Mesodermal cell (in vitro differentiated cells): Measurements from ENCODE around the gene GRAMD1B.
A peak's percentile ranks its signal among the peaks of the same experiment; 100 is the strongest.

Source experiments
- H3K27ac ChIP-seq: 2 replicates; pipeline ENCODE4 v1.7.0; 2013; ENCODE audit warnings: mild to moderate bottlenecking, low read depth, low read length, moderate library complexity; ENCODE audit not compliant: severe bottlenecking
- H3K36me3 ChIP-seq: 2 replicates; pipeline ENCODE4 v1.7.1; 2013; ENCODE audit warnings: mild to moderate bottlenecking, low read length, moderate library complexity; ENCODE audit not compliant: control insufficient read depth, insufficient read depth
- H3K4me1 ChIP-seq: one replicate; pipeline ENCODE4 v1.7.1; 2013; ENCODE audit warnings: mild to moderate bottlenecking, low read length; ENCODE audit not compliant: insufficient read depth, control insufficient read depth, poor library complexity, severe bottlenecking
- H3K4me3 ChIP-seq: 2 replicates; pipeline ENCODE4 v1.7.0; 2013; ENCODE audit warnings: low read length, control low read depth, mild to moderate bottlenecking; ENCODE audit not compliant: insufficient read depth, poor library complexity, severe bottlenecking; ENCODE audit errors: extremely low read depth
- H3K9me3 ChIP-seq: 2 replicates; pipeline ENCODE4 v1.7.1; 2013; ENCODE audit warnings: mild to moderate bottlenecking, low read length, moderate library complexity; ENCODE audit not compliant: control insufficient read depth
- WGBS, 2 experiments: methylation state at CpG; one replicate each; pipeline ENCODE4 v1.1.5; 2013; ENCODE audit warnings: missing lambda C conversion rate in 2 of 2; ENCODE audit not compliant: insufficient coverage in 2 of 2; 5-methylcytosine and 5-hydroxymethylcytosine counted together

The GRAMD1B gene

GRCh38 chr11:123430721-123431497, 840 bp downstream of the GRAMD1B start:
- Histone ChIP-seq H3K4me1 (peaks cover 2% of the 10 kb centered on the region), H3K4me3 (peak overlapping the region; percentile 76), H3K27ac (peak overlapping the region; percentile 82), H3K9me3 (no peaks in the 10 kb centered on the region), H3K36me3 (peaks cover 2% of the 10 kb centered on the region)
- 0 to 2% methylated on average over 44 to 56 of the region's 68 CpGs for WGBS, 2 experiments

DNA sequence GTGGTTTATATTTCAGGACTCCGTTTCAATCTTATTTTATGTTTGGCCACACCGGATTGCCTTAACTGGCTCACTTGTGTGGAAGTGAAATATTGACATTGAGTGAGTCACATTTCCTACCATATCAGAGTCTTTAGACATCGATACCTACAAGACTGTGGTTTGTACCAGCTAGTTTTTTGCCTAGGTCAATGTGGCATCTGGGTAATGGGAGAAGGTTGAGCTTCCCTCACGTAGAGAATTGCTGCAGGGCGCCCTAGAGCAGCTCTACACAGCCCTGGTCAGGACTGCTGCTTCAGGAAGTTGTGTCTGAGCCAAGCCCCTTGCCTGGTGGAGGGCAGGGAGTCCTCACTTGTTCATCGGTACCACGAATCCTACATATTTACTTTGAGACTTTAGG, 1.6 kb downstream of the GRAMD1B start:
- 40 to 59% methylated on average over 1 to 5 of the region's 7 CpGs for WGBS, 2 experiments
- H3K9me3 ChIP-seq, result no peaks in the 10 kb centered on the region
- no peak overlapping the region for H3K27ac ChIP-seq
- peaks cover 2% of the 10 kb centered on the region for H3K36me3 ChIP-seq
- H3K4me1 ChIP-seq, result peaks cover 2% of the 10 kb centered on the region
- peak overlapping the region; percentile 76 for H3K4me3 ChIP-seq

GRCh38 chr11:123434262-123434661, 4.2 kb downstream of the GRAMD1B start:
- no peaks in the 10 kb centered on the region for H3K9me3 ChIP-seq
- peaks cover 2% of the 10 kb centered on the region for H3K36me3 ChIP-seq
- H3K4me3 ChIP-seq, result no peak overlapping the region
- H3K4me1 ChIP-seq, result peaks cover 2% of the 10 kb centered on the region
- 93 to 100% methylated on average over 4 to 6 of the region's 7 CpGs for WGBS, 2 experiments
- H3K27ac ChIP-seq, result no peak overlapping the region

DNA sequence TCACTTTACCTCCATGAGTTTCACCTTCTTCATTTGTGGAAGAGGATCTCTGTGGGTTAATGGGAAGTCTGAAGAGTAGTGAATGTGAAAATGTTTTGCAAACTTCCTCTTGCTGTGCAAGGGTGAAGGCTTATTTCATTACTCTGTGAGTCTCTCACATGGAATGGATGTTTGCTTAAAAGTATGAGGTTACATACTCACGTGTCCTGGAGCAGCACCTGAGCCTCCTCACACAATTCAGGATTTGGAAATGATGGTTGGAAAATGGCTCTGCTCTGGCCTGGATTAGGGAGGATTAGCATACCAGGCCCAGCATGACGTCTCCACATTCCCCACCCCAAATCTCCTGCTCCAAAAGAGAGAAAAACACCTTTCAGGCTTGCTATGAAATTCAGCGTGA, 4.8 kb downstream of the GRAMD1B start:
- Histone ChIP-seq H3K4me3 (no peak overlapping the region), H3K4me1 (peaks cover 2% of the 10 kb centered on the region), H3K36me3 (peaks cover 2% of the 10 kb centered on the region), H3K9me3 (no peaks in the 10 kb centered on the region), H3K27ac (no peak overlapping the region)
- no CpG with 5 or more reads among the region's 3 CpGs for WGBS, 2 experiments

DNA sequence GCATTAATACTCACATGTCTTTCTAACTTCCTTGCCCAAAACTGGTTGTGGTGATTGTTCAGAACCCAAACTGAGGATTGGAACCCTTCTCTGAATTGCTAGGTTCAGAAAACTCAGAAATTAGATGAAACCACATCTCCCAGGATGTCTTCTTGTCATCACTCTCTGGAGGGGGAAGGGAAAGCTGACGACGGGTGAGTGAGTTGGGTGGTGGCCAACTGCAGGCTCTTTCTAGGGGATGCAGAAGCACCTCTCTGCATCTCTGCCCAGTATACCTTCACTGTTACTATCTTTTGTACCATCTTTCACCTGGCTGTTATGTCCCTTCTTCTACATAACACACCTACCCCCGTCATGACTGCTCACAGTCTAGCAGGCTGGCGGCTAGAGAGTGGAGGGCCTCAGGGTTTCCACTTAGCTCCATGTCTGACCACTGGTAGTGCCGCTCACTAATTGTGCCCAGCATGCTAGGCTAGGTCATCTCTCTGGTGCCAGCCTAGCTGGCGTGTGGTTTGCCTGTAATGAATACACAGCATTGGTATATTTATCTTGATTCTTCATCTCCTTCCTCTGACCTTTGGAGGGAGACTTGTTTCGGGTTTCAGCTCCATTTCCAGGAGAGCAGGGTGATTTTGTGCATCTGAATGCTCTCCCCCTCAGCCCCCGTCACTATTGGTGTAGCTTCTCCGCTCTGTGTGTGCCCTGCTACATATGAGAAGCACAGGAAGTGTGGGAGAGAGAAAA, 7.3 kb downstream of the GRAMD1B start:
- no peaks in the 10 kb centered on the region for H3K9me3 ChIP-seq
- H3K4me3 ChIP-seq, result no peak overlapping the region
- no peak overlapping the region for H3K27ac ChIP-seq
- H3K4me1 ChIP-seq, result peaks cover under 1% of the 10 kb centered on the region
- peaks cover 2% of the 10 kb centered on the region for H3K36me3 ChIP-seq
- 84 to 88% methylated on average over 4 of the region's 9 CpGs for WGBS, 2 experiments

GRCh38 chr11:123438131-123438627, 8.1 kb downstream of the GRAMD1B start:
- Histone ChIP-seq H3K4me1 (no peaks in the 10 kb centered on the region), H3K36me3 (peaks cover 2% of the 10 kb centered on the region), H3K9me3 (no peaks in the 10 kb centered on the region), H3K27ac (no peak overlapping the region), H3K4me3 (no peak overlapping the region)
- WGBS, 2 experiments, result 71 to 72% methylated on average over 5 to 6 of the region's 7 CpGs

DNA sequence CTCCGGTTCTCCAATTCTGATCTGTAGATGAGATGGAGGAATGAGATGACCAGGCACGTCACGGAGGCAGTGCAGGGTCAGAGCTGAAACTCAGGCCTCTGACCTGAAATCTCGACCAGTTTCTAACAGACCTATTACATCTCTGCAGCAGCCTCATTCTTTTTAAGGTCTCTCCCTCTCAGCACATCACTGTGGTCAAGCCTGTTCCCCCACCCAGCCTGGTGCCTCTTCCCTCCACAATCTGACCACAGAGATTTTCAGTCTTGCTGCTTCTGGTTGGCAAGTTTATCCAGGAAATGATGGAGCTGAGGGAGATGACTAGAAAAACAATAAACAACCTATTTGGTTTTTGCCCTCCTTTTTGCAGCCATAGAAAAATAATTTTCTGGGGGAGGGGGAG, 9.5 kb downstream of the GRAMD1B start:
- no peak overlapping the region for H3K27ac ChIP-seq
- no peaks in the 10 kb centered on the region for H3K36me3 ChIP-seq
- no peaks in the 10 kb centered on the region for H3K9me3 ChIP-seq
- H3K4me3 ChIP-seq, result no peak overlapping the region
- WGBS, 2 experiments, result 89 to 93% methylated on average over 4 of the region's 4 CpGs
- no peaks in the 10 kb centered on the region for H3K4me1 ChIP-seq

GRCh38 chr11:123441161-123441560, 11.1 kb downstream of the GRAMD1B start:
- 89 to 91% methylated on average over 3 to 5 of the region's 5 CpGs for WGBS, 2 experiments
- peaks cover 3% of the 10 kb centered on the region for H3K36me3 ChIP-seq
- H3K4me3 ChIP-seq, result no peak overlapping the region
- no peaks in the 10 kb centered on the region for H3K4me1 ChIP-seq
- no peaks in the 10 kb centered on the region for H3K9me3 ChIP-seq
- no peak overlapping the region for H3K27ac ChIP-seq

DNA sequence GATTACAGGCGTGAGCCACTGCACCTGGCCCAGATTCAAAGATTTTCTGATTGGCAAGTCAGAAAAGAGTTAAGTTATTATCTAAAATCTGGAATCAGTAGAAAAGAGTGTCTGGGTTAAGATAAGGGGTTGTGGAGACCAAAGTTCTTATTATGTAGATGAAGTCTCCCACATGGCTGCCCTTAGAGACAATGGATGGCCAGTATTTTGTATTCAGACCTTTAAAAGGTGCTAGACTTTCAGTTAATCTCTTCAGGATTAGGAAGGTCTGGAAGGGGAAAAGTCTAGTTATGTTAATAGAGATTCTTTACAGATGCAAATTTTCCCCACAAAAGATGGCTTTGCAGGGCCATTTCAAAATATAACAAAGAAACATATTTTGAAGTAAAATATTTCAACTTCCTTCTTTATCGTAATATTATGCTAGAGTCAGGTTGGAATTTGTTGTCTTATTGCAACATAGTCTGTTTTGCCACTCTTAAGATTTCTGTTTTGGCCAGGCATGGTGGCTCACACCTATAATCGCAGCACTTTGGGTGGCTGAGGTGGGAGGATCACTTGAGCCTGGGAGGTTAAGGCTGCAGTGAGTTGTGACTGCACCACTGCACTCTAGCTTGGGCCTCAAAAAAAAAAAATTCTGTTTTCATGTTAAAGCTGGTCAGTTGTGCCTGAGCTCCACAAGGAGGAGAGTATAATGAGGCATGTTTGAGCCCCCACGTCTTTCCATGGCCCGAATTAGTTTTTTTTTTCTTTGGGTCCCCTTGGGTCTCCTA, 14.0 kb downstream of the GRAMD1B start:
- H3K27ac ChIP-seq, result no peak overlapping the region
- no peaks in the 10 kb centered on the region for H3K9me3 ChIP-seq
- WGBS, 2 experiments, result 88 to 94% methylated on average over 4 of the region's 5 CpGs
- H3K4me1 ChIP-seq, result no peaks in the 10 kb centered on the region
- peaks cover 3% of the 10 kb centered on the region for H3K36me3 ChIP-seq
- H3K4me3 ChIP-seq, result no peak overlapping the region

DNA sequence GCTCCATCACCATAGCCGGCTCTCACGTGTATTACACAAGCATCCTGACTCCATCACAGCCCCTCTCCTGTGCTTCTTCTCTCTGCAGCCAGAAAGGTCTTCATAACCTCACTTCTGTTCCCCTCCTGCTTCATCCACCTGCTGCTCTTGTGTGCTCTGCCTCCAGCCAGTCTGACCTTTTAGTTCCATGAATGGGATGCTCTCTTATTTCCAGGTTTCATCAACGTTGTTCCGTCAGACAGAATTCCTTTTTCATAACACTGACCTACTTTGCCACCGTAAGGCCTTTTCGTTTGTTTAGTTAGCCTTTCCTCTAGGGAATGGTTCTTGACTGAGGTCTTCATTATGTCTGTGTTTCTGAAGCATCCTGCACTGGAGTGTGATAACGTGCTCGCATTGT, 18.8 kb downstream of the GRAMD1B start:
- H3K4me1 ChIP-seq, result peaks cover 6% of the 10 kb centered on the region
- H3K36me3 ChIP-seq, result peaks cover 3% of the 10 kb centered on the region
- no peaks in the 10 kb centered on the region for H3K9me3 ChIP-seq
- H3K27ac ChIP-seq, result no peak overlapping the region
- no peak overlapping the region for H3K4me3 ChIP-seq
- 91 to 92% methylated on average over 5 to 6 of the region's 8 CpGs for WGBS, 2 experiments
